Measurements from ENCODE around the gene TMEM203. TPM values are rescaled to one million over a fixed set of nuclear protein-coding genes. Genes with fewer than 3 reads are reported as not detected.

Gene TMEM203
- total and polyA plus RNA-seq, 2 of the 13 experiments (the other 11 are each of a cell fraction or from before 2014, with no cell fraction given) = 23.4 to 36.7 TPM

- TF ChIP-seq ZNF337 (CRISPR knock-in tag; IDR thresholded peaks at IDR 0.05; ENCODE audit: borderline replicate concordance, low read depth) (peak; percentile 11; the same call in 1 of the 2 replicates), RARA (CRISPR knock-in tag; IDR thresholded peaks at IDR 0.05) (peak; percentile 45; the same call in 1 of the 2 replicates), ELF3 (CRISPR knock-in tag; IDR thresholded peaks at IDR 0.05) (peak; percentile 26; the same call in 1 of the 2 replicates), KDM5B (CRISPR knock-in tag; IDR thresholded peaks at IDR 0.05; ENCODE audit: borderline replicate concordance) (no peak; the same call in 1 of the 2 replicates), ZNF569 (CRISPR knock-in tag; IDR thresholded peaks at IDR 0.05; ENCODE audit: borderline replicate concordance) (no peak), KIAA2018 (CRISPR knock-in tag; IDR thresholded peaks at IDR 0.05; ENCODE audit: borderline replicate concordance) (no peak), YY1 (IDR thresholded peaks at IDR 0.05; ENCODE audit: insufficient read depth, insufficient replicate concordance, low read depth, low read length) (no peak), ZSCAN29 (CRISPR knock-in tag; conservative IDR thresholded peaks at IDR 0.05) (no peak), BORCS8-MEF2B (CRISPR knock-in tag; IDR thresholded peaks at IDR 0.05) (peak; percentile 23; the same call in 1 of the 2 replicates), ATF7 (IDR thresholded peaks at IDR 0.05) (no peak), ATF7 (CRISPR knock-in tag; IDR thresholded peaks at IDR 0.05) (no peak), MTA1 (CRISPR knock-in tag; IDR thresholded peaks at IDR 0.05; ENCODE audit: borderline replicate concordance) (no peak), REL (CRISPR knock-in tag; conservative IDR thresholded peaks at IDR 0.05) (no peak), TEF (CRISPR knock-in tag; IDR thresholded peaks at IDR 0.05) (no peak), ZGPAT (CRISPR knock-in tag; IDR thresholded peaks at IDR 0.05) (no peak), IKZF1 (IDR thresholded peaks at IDR 0.05) (no peak), LBX2 (CRISPR knock-in tag; IDR thresholded peaks at IDR 0.05; ENCODE audit: borderline replicate concordance) (no peak)
These were observed 30.2 kb upstream of the TMEM203 start (continued) for GRCh38 chr9:137235424-137236237.
